ENCODE measurements around the gene EIF1B. TPM values are rescaled to one million over a fixed set of nuclear protein-coding genes. Genes with fewer than 3 reads are reported as not detected.

Gene EIF1B
- total RNA-seq, 1 experiment from 2014 or later, result 10.0 TPM

DNA sequence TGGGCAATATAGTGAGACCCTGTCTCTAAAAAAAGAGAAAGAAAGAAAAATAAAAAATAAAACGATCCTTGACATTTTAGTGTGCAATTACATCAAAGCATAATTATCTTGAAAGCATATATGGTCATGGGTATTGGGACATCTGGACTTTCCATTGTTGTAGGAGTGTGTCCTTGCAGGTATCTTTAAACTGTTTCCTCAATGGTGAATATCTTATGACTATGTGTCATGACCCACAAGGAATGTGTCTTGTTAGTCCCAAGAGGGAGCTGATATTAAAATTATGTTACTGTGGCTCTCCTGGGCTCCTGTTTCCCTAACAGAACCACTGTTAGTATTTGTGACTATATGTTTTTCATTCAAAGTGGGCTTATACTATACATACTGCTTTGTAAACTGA, 26.6 kb downstream of the EIF1B start:
- DNase-seq, result no peak
- ATAC-seq, result no peak
- CTCF ChIA-PET, result no interaction called here
- Histone ChIP-seq H3K4me2 (ENCODE audit: low read length) (no peak overlapping the region), H3K9me3 (ENCODE audit: low read length) (no peaks in the 10 kb centered on the region), H3K9ac (ENCODE audit: low read length) (no peak overlapping the region), H3K79me2 (ENCODE audit: low read length) (no peaks in the 10 kb centered on the region), H3K27me3 (ENCODE audit: low read length) (no peaks in the 10 kb centered on the region), H3K4me1 (ENCODE audit: insufficient read depth, low read length) (no peaks in the 10 kb centered on the region), H3K9me2 (replicated peaks; ENCODE audit: low read length) (no peaks in the 10 kb centered on the region), H3K4me3 (ENCODE audit: low read length) (no peak overlapping the region), H3F3A (ENCODE audit: low read length, unreplicated experiment) (no peaks in the 10 kb centered on the region), H3K27ac (ENCODE audit: low read length) (no peak overlapping the region), H2AFZ (ENCODE audit: low read length) (no peak overlapping the region), H3K36me3 (ENCODE audit: low read depth, low read length) (no peaks in the 10 kb centered on the region), H4K20me1 (ENCODE audit: low read length) (no peaks in the 10 kb centered on the region)
- TF ChIP-seq EZH2 (IDR thresholded peaks at IDR 0.05; ENCODE audit: low read length, unreplicated experiment) (no peak), EZH2phosphoT487 (IDR thresholded peaks at IDR 0.05; ENCODE audit: borderline replicate concordance, low read length) (no peak), CTCF (conservative IDR thresholded peaks at IDR 0.05; ENCODE audit: low read depth, low read length) (no peak)
- intact Hi-C loops (cut with micrococcal nuclease), result no loop called here
- POLR2A ChIA-PET (ENCODE audit: unreplicated experiment), result no interaction called here
- BruUV-seq (replicated peaks), result no TSS peak

DNA sequence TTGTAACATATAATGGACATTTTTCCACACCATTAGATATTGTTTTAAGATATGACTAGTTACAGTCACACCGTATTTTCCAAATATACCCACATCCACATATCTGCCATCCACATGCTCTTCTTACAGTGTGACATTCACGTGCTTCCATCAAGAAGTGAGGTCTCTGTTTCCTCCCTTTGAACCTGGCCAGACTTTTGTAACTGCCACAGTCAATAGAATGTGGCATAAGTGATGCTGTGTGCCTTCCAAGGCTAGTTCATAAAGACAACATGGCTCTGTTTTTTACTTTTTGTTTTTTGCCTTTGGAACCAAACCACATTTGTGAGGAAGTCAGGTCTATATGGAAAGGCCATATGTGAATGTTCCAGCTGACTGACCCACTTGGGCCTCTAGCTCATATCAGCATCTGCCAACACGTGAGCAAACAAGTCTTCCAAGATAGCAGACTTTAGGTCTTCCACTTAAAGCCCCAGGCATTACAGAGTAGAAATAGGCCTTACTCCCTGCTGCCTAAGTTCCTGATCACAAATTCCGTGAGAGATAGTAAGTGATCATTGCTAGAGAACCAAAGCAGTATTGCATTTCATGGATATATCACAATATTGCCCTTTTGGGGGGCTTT, 27.1 kb downstream of the EIF1B start:
- no peak for DNase-seq
- H3K9ac ChIP-seq (ENCODE audit: low read length), result no peak overlapping the region

More for the DNA sequence above, 27.1 kb downstream of the EIF1B start:
- H3K9me2 ChIP-seq (replicated peaks; ENCODE audit: low read length), result no peaks in the 10 kb centered on the region
- H3K27me3 ChIP-seq (ENCODE audit: low read length), result no peaks in the 10 kb centered on the region
- ChIA-PET CTCF (no interaction called here), POLR2A (ENCODE audit: unreplicated experiment) (no interaction called here)
- H3K4me2 ChIP-seq (ENCODE audit: low read length), result no peak overlapping the region
- TF ChIP-seq EZH2phosphoT487 (IDR thresholded peaks at IDR 0.05; ENCODE audit: borderline replicate concordance, low read length), result no peak
- TF ChIP-seq CTCF (conservative IDR thresholded peaks at IDR 0.05; ENCODE audit: low read depth, low read length), result no peak
- TF ChIP-seq EZH2 (IDR thresholded peaks at IDR 0.05; ENCODE audit: low read length, unreplicated experiment), result no peak
- no peak overlapping the region for H3K4me3 ChIP-seq (ENCODE audit: low read length)
- no TSS peak for BruUV-seq (replicated peaks)
- H2AFZ ChIP-seq (ENCODE audit: low read length), result no peak overlapping the region
- H3K9me3 ChIP-seq (ENCODE audit: low read length), result no peaks in the 10 kb centered on the region
- no peaks in the 10 kb centered on the region for H3F3A ChIP-seq (ENCODE audit: low read length, unreplicated experiment)
- intact Hi-C loops (cut with micrococcal nuclease), result no loop called here
- H3K79me2 ChIP-seq (ENCODE audit: low read length), result no peaks in the 10 kb centered on the region
- H3K27ac ChIP-seq (ENCODE audit: low read length), result no peak overlapping the region
- ATAC-seq, result no peak
- no peaks in the 10 kb centered on the region for H3K36me3 ChIP-seq (ENCODE audit: low read depth, low read length)
- no peaks in the 10 kb centered on the region for H4K20me1 ChIP-seq (ENCODE audit: low read length)
- no peaks in the 10 kb centered on the region for H3K4me1 ChIP-seq (ENCODE audit: insufficient read depth, low read length)

Data from PC-3 (cell line).